Measurements from ENCODE around the gene LIMCH1. TPM values are rescaled to one million over a fixed set of nuclear protein-coding genes. Genes with fewer than 3 reads are reported as not detected.

LIMCH1 gene
- total and polyA plus RNA-seq, 8 donors = 4.7 to 37.1 (median 17.4) TPM

DNA sequence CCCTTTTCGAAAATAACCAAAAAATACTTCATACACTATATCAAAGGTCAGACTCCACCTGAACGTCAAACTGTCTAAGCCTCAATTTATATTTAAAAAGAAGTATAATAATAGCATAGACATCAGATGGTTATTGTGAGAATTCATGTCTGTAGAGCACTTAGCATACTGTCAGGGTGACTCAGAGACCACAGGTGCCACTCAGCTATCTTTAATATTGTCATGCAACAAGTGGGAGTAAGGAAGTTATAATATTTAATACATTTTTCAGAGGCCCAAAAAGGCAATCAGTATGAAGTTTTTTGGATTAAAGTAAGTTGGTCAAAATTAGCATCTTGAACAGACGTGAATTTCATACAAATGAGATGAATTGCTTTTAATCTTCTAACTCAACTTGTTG lies 117.2 kb downstream of the LIMCH1 start:
- 84 to 92% (median 91%) methylated on average over 3 of the region's 3 CpGs for WGBS, 5 donors
- no peaks in the 10 kb centered on the region for H3K27me3 ChIP-seq
- no peak overlapping the region for H3K27ac ChIP-seq
- peaks cover 0 to 15% (median 3%) of the 10 kb centered on the region in 4 donors for H3K36me3 ChIP-seq
- H3K4me1 ChIP-seq = peaks cover 0 to 12% (median 0%) of the 10 kb centered on the region in 4 donors
- H3K9me3 ChIP-seq = no peaks in the 10 kb centered on the region
- TF ChIP-seq EP300 (IDR thresholded peaks at IDR 0.05) (no peak), POLR2A (IDR thresholded peaks at IDR 0.05) (no peak), POLR2AphosphoS5 (IDR thresholded peaks at IDR 0.05) (no peak)
- TF ChIP-seq, protein P1, sequence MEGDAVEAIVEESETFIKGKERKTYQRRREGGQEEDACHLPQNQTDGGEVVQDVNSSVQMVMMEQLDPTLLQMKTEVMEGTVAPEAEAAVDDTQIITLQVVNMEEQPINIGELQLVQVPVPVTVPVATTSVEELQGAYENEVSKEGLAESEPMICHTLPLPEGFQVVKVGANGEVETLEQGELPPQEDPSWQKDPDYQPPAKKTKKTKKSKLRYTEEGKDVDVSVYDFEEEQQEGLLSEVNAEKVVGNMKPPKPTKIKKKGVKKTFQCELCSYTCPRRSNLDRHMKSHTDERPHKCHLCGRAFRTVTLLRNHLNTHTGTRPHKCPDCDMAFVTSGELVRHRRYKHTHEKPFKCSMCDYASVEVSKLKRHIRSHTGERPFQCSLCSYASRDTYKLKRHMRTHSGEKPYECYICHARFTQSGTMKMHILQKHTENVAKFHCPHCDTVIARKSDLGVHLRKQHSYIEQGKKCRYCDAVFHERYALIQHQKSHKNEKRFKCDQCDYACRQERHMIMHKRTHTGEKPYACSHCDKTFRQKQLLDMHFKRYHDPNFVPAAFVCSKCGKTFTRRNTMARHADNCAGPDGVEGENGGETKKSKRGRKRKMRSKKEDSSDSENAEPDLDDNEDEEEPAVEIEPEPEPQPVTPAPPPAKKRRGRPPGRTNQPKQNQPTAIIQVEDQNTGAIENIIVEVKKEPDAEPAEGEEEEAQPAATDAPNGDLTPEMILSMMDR (IDR thresholded peaks at IDR 0.05) = no peak
- intact Hi-C loops (cut with DNase I; ENCODE audit: low total_unique reads) = no loop called here
- no peak overlapping the region for H3K4me3 ChIP-seq
- no peak for DNase-seq

DNA sequence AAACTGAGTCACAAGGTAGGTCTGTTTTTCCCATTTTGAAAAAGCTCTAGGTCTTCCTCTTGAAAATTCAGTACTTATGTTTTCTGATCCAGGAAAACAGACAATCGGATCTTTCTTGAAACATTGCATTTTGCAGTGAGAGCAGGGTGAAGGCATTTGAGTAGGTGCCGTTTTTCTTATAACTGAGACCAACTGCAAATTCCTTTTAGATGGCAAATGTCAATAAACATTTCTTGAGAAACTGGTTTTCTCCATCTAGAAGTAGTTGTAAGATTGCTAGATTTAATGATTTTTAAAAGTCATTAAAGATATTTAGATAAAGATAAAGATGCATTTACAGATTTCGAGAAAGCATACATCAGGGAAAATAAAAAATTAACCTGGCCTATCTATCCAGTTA lies 118.1 kb downstream of the LIMCH1 start:
- no peak for DNase-seq
- H3K4me3 ChIP-seq = no peak overlapping the region
- WGBS, 5 donors = 57 to 76% (median 61%) methylated on average over 3 of the region's 3 CpGs
- H3K36me3 ChIP-seq = peaks cover 0 to 9% (median 0%) of the 10 kb centered on the region in 4 donors
- H3K9me3 ChIP-seq = no peaks in the 10 kb centered on the region
- intact Hi-C loops (cut with DNase I; ENCODE audit: low total_unique reads) = no loop called here
- no peak for TF ChIP-seq EP300 (IDR thresholded peaks at IDR 0.05)
- TF ChIP-seq, protein P1 (IDR thresholded peaks at IDR 0.05) = no peak
- no peak for TF ChIP-seq POLR2A (IDR thresholded peaks at IDR 0.05)
- TF ChIP-seq POLR2AphosphoS5 (IDR thresholded peaks at IDR 0.05) = no peak
- H3K27ac ChIP-seq = no peak overlapping the region
- H3K4me1 ChIP-seq = peaks cover 0 to 12% (median 0%) of the 10 kb centered on the region in 4 donors
- no peaks in the 10 kb centered on the region for H3K27me3 ChIP-seq

DNA sequence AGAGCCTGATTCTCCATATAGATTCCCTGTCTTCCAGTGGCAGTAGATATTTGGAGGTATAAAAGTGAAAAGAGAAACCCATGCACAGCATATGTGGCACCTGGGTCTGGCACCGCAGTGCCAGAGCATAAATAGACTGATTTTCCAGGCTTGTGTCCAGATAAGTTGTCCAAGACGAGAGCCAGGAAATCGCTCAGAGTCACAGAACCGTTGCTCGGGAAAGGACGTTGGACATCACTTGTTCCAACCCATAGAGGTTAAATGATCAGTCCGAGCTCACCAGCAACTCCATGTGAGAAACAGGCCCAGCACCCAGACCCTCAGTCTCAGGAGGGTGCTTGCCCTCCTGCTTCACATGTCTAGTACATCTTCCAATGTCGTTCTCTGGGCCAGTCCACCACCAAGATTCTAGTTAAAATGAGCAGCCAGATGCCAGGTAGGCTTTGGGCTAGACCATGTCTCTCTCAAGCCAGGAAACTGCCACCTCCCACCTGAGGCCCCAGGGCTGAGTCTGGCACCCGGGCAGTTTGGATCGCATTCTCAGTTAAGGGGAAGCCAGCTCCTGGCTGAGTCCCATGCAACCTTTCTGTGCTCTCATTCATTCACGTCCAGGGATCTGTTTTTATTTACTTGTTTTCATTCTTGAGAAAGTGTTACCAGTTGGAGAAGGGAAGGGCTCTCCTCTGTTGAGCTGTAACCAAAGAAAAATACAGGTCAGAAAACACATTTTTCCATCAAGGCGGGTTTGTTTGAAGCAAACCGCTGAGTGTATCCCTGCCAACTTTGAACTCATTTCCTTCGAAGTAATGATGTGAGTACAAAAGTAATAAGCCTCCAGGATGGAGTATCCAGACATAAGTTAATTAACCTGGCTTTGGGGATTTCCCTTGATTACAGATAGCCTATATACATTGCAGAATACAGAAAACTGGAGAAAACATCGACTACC lies 118.9 kb downstream of the LIMCH1 start:
- intact Hi-C loops (cut with DNase I; ENCODE audit: low total_unique reads) = no loop called here
- Histone ChIP-seq H3K4me3 (no peak overlapping the region), H3K27me3 (no peaks in the 10 kb centered on the region), H3K4me1 (peaks cover 0 to 12% (median 0%) of the 10 kb centered on the region in 4 donors), H3K36me3 (peaks cover 0 to 5% (median 0%) of the 10 kb centered on the region in 4 donors), H3K27ac (no peak overlapping the region), H3K9me3 (no peaks in the 10 kb centered on the region)
- WGBS, 5 donors = 47 to 71% (median 65%) methylated on average over 14 to 15 of the region's 15 CpGs
- peak in 1 of 2 donors; percentile 29 for DNase-seq
- TF ChIP-seq EP300 (IDR thresholded peaks at IDR 0.05) (no peak), POLR2A (IDR thresholded peaks at IDR 0.05) (no peak), POLR2AphosphoS5 (IDR thresholded peaks at IDR 0.05) (no peak)
- TF ChIP-seq, protein P1 (IDR thresholded peaks at IDR 0.05) = no peak

DNA sequence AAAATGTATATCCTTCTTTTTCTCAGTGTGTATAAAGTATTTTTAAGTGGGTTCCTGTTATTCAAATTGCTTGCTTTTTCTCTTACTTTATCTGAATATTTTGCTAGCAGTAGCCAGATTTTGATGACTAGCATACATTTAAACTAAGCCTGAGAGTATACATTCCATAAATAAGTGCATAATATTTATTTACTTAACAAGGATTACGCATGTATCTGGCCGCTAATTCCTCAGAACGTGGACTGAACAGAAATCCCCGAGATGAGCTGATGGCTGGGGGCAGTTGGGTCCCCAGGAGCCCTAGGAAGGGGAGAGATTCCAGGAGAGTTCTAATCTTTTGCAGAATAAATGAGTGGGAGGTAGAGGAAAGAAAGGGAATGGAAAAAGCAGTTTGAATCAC lies 119.6 kb downstream of the LIMCH1 start:
- Histone ChIP-seq H3K9me3 (no peaks in the 10 kb centered on the region), H3K36me3 (no peaks in the 10 kb centered on the region), H3K4me1 (peaks cover 0 to 12% (median 0%) of the 10 kb centered on the region in 4 donors), H3K27ac (no peak overlapping the region), H3K4me3 (no peak overlapping the region), H3K27me3 (no peaks in the 10 kb centered on the region)
- no peak for DNase-seq
- no peak for TF ChIP-seq EP300 (IDR thresholded peaks at IDR 0.05)
- TF ChIP-seq, protein P1 (IDR thresholded peaks at IDR 0.05) = no peak
- TF ChIP-seq POLR2A (IDR thresholded peaks at IDR 0.05) = no peak
- no peak for TF ChIP-seq POLR2AphosphoS5 (IDR thresholded peaks at IDR 0.05)
- intact Hi-C loops (cut with DNase I; ENCODE audit: low total_unique reads) = no loop called here
- WGBS, 5 donors = 65 to 74% (median 69%) methylated on average over 4 of the region's 4 CpGs
